ENCODE results near the gene KCNJ16.

GRCh38 chr17:70166615-70167014, 91.6 kb downstream of the KCNJ16 start:
- TF ChIP-seq, protein P1, sequence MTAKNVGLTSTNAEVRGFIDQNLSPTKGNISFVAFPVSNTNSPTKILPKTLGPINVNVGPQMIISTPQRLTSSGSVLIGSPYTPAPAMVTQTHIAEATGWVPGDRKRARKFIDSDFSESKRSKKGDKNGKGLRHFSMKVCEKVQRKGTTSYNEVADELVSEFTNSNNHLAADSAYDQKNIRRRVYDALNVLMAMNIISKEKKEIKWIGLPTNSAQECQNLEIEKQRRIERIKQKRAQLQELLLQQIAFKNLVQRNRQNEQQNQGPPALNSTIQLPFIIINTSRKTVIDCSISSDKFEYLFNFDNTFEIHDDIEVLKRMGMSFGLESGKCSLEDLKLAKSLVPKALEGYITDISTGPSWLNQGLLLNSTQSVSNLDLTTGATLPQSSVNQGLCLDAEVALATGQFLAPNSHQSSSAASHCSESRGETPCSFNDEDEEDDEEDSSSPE (CRISPR knock-in tag; IDR thresholded peaks at IDR 0.05), result no peak
- TF ChIP-seq, protein P2, sequence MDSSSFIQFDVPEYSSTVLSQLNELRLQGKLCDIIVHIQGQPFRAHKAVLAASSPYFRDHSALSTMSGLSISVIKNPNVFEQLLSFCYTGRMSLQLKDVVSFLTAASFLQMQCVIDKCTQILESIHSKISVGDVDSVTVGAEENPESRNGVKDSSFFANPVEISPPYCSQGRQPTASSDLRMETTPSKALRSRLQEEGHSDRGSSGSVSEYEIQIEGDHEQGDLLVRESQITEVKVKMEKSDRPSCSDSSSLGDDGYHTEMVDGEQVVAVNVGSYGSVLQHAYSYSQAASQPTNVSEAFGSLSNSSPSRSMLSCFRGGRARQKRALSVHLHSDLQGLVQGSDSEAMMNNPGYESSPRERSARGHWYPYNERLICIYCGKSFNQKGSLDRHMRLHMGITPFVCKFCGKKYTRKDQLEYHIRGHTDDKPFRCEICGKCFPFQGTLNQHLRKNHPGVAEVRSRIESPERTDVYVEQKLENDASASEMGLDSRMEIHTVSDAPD (CRISPR knock-in tag; IDR thresholded peaks at IDR 0.05), result no peak
- no peak for TF ChIP-seq ZBTB14 (CRISPR knock-in tag; IDR thresholded peaks at IDR 0.05)
- TF ChIP-seq, protein P3, sequence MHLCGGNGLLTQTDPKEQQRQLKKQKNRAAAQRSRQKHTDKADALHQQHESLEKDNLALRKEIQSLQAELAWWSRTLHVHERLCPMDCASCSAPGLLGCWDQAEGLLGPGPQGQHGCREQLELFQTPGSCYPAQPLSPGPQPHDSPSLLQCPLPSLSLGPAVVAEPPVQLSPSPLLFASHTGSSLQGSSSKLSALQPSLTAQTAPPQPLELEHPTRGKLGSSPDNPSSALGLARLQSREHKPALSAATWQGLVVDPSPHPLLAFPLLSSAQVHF (CRISPR knock-in tag; IDR thresholded peaks at IDR 0.05), result no peak
- no peak for TF ChIP-seq CTCF (CRISPR knock-in tag; IDR thresholded peaks at IDR 0.05)
- TF ChIP-seq PHF8 (CRISPR knock-in tag; IDR thresholded peaks at IDR 0.05), result no peak
- TF ChIP-seq, protein P4, sequence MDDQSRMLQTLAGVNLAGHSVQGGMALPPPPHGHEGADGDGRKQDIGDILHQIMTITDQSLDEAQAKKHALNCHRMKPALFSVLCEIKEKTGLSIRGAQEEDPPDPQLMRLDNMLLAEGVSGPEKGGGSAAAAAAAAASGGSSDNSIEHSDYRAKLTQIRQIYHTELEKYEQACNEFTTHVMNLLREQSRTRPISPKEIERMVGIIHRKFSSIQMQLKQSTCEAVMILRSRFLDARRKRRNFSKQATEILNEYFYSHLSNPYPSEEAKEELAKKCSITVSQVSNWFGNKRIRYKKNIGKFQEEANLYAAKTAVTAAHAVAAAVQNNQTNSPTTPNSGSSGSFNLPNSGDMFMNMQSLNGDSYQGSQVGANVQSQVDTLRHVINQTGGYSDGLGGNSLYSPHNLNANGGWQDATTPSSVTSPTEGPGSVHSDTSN (CRISPR knock-in tag; IDR thresholded peaks at IDR 0.05; ENCODE audit: borderline replicate concordance), result no peak
- TF ChIP-seq ZNF891 (CRISPR knock-in tag; IDR thresholded peaks at IDR 0.05), result no peak
- TF ChIP-seq ZFP91 (CRISPR knock-in tag; IDR thresholded peaks at IDR 0.05; ENCODE audit: borderline replicate concordance), result no peak
- no peak for TF ChIP-seq NR2C2 (CRISPR knock-in tag; IDR thresholded peaks at IDR 0.05; ENCODE audit: borderline replicate concordance)

All from HepG2 (cell line).